Astrocyte (in vitro differentiated cells and primary cell): Measurements from ENCODE around the gene TANGO2.

ENCODE experiments used
- CTCF ChIP-seq: IDR thresholded peaks from 2 replicates; pipeline ENCODE4 v1.5.1; 2011; ENCODE audit warnings: low read depth, mild to moderate bottlenecking, inconsistent platforms, low read length, moderate library complexity; ENCODE audit not compliant: insufficient read depth
- EZH2 ChIP-seq: IDR thresholded peaks from 2 replicates; pipeline ENCODE4 v1.6.1; 2012; ENCODE audit warnings: mild to moderate bottlenecking, low read length, inconsistent platforms; ENCODE audit not compliant: insufficient read depth

GRCh38 chr22:20091690-20092476 is 71.0 kb downstream of the TANGO2 start:
- TF ChIP-seq EZH2 (no peak), CTCF (no peak)
